D721Med (cell line): ENCODE data around the gene SNCB.

Source experiments
- DNase-seq: peaks from one replicate; pipeline ENCODE4 v3.0.0; 2011; ENCODE audit warnings: low spot score; ENCODE audit not compliant: insufficient read length
- FAIRE-seq: peaks from 2 replicates; lab custom pipeline; 2011; peaks lifted over from hg19 to GRCh38; lab: Jason Lieb, UNC
- TF ChIP-seq, protein P1 (sequence below): IDR thresholded peaks from 2 replicates; pipeline ENCODE4 v1.5.1; 2012; ENCODE audit warnings: mild to moderate bottlenecking, control low read depth; ENCODE audit not compliant: insufficient read depth; ENCODE audit errors: missing control alignments

The SNCB gene

GRCh38 chr5:176664886-176665285, 34.6 kb upstream of the SNCB start:
- FAIRE-seq, result no peak
- DNase-seq, result no peak
- TF ChIP-seq, protein P1, sequence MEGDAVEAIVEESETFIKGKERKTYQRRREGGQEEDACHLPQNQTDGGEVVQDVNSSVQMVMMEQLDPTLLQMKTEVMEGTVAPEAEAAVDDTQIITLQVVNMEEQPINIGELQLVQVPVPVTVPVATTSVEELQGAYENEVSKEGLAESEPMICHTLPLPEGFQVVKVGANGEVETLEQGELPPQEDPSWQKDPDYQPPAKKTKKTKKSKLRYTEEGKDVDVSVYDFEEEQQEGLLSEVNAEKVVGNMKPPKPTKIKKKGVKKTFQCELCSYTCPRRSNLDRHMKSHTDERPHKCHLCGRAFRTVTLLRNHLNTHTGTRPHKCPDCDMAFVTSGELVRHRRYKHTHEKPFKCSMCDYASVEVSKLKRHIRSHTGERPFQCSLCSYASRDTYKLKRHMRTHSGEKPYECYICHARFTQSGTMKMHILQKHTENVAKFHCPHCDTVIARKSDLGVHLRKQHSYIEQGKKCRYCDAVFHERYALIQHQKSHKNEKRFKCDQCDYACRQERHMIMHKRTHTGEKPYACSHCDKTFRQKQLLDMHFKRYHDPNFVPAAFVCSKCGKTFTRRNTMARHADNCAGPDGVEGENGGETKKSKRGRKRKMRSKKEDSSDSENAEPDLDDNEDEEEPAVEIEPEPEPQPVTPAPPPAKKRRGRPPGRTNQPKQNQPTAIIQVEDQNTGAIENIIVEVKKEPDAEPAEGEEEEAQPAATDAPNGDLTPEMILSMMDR, result no peak

DNA sequence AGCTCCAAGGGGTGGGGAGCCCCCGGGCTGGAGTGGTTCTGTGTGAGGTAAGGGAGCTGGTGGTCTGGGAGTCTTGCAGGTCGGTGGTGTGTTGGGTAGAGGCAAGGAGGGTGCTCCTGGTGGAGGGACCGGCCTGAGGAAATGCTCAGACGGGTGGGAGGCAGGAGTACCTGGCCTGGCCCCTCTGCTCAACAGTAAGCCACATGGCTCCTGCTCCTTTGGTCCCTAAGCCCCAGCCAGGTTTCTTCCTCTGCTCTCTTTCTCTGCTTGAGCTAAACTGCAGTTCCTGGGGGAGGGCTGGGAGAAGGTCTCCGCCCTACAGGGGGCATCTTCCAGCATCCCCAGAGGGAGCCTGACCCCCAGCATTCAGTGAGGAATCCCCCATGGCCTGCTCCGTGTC, 34.1 kb upstream of the SNCB start:
- no peak for DNase-seq
- FAIRE-seq, result no peak
- TF ChIP-seq, protein P1, result no peak

- FAIRE-seq, result no peak
- no peak for DNase-seq
- TF ChIP-seq, protein P1, result no peak
Measured at GRCh38 chr5:176663566-176663965, 33.2 kb upstream of the SNCB start.

DNA sequence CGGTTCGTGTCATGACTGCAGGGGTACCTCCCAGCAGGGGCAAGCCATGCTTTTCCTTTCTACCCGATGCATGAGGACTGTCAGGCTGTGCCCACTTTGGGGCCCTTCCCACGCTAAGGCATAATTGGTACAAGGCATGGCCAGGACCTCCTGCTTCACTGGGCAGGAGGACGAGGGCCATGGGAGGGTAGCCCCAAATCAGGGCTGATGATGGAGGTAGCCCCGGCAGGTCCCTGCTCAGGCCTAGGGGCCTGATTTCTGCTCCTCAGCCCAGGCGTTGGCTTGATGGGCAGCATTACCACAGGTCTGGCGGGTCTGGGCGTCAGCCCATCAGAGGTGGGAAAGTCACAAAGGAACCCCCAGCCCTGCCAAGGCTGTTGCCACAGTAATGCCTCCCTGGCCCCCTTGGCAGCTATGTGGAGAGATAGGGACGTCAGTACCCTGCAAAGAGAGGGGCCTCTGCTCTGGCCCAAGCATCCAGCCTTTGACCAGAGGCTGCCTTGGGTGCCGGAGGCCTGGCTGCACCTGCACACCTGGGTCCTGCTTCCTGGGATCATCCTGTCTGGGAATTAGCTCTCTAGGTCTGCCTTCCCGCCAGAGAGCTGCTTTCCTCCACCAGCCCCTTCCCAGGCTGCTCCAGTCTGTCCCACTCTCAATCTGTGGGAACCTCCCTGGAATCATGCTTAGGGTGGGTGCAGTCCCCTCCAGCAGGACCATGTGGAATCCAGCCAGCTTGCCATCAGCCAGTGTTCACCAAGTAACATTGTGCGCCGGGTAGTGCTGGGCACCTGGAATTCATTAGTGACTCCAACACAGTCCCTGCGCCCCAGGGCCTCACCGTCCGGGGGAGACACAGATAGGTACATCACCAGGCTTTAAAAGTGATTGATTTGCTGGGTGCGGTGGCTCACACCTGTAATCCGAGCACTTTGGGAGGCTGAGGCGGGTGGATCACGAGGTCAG, 32.3 kb upstream of the SNCB start:
- DNase-seq, result no peak
- TF ChIP-seq, protein P1, result no peak
- no peak for FAIRE-seq

GRCh38 chr5:176661676-176662075, 31.3 kb upstream of the SNCB start:
- TF ChIP-seq, protein P1, result no peak
- DNase-seq (no peak), FAIRE-seq (no peak)

DNA sequence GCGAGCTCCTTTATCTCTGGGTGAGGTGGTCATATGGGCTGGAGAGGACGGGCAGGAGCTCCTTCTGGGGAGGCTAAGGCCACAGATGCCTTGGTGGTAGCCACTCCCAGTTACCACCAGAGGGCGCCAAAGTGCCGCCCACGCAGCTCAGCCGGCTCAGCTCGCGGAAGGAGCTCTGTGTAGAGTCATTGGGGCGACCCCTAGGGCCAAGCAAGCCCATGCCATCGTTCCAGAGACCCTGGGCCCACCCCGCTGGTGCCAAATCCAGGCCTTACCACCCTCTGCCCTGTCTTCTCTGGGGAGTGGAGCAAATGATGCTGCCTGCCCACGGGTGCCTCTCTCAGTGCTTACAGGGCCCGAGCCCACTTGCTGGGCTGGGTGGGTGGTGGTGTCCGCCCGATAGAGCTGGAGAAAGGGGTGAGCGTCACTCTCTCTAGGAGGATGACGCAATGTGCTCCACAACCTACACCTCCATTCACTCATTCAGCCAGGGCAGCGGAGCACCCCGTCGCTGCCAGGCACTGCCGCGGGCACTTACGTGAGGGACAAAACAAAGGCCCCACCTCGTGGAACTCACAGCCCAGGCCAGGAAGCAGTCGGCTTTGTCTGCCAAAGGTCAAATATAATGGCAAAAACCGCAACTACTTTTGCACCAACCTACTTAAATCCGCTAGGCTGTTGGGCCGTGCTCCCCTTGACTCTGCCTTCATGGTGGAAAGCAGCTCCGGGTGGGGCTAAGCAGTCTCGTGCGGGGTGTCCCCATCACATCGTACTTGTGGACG, 30.7 kb upstream of the SNCB start:
- TF ChIP-seq, protein P1, result peak; percentile 87
- DNase-seq (peak; percentile 98), FAIRE-seq (no peak)
